Right kidney (tissue), 1 donor: Measurements from ENCODE around the gene LRRTM4.

Source experiments
- DNase-seq: peaks from one replicate; pipeline ENCODE4 v3.0.0-alpha.2; 2016

The LRRTM4 gene

DNA sequence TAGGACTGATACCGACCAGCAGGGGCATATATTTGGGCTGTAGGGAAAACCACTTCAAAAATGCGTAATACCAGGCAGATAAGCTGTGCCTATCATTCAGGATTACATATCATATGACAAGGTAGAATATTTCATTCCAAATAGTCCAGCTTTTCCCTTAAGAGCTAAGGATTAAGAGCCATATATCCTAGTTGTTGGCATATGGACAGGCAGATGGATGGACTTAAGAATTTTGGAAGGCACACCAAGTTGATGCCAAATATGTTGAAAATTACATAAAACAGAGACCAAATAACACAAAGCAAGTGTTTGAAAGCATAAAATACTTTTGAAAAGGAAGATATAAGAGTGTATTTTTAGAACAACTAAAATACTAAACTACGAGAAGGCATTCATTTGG is 52.1 kb downstream of the LRRTM4 start:
- no peak for DNase-seq

- no peak for DNase-seq
These were observed 53.1 kb downstream of the LRRTM4 start for GRCh38 chr2:77469106-77469505.

GRCh38 chr2:77459840-77460239 is 62.3 kb downstream of the LRRTM4 start:
- DNase-seq = no peak

- no peak for DNase-seq
These were observed 64.0 kb downstream of the LRRTM4 start for GRCh38 chr2:77458216-77458615.

DNA sequence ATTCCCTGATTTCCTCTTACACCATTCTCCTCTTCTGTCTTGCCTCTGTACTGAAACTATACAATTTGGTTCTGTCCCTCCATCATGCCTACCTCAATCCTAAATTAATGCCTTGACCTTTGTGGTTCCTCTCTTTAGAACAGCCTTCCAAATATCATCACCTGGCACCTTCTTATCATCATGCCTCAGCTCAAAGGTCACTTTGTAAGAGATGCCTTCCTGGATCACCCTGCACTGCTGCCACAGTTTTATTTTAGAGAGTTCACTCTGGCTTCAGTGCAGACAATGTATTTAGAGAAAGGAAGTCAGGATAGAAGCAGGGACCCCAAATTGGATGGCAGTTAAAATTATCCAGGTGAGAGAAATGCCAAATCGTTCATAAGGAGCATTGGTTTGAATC is 64.5 kb downstream of the LRRTM4 start:
- no peak for DNase-seq

DNA sequence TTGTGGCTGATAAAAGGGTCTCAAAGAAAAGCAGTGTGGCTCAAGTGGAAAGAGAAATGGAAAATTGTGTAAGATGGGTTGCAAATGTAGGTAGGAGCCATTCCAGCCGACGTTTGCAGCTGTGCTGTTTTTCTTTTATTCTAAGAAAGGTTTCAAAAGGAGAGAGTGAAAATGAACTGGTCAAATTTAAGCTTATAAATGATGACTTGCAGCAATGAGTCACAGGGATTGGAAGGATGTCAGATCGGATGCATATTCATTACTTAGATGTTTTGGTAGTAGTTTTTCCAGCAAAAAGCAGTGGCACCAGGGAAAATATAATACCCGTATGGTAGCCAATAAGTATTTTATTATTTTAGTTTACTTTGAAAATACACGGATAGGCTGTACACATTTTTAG is 79.1 kb downstream of the LRRTM4 start:
- DNase-seq = no peak

DNA sequence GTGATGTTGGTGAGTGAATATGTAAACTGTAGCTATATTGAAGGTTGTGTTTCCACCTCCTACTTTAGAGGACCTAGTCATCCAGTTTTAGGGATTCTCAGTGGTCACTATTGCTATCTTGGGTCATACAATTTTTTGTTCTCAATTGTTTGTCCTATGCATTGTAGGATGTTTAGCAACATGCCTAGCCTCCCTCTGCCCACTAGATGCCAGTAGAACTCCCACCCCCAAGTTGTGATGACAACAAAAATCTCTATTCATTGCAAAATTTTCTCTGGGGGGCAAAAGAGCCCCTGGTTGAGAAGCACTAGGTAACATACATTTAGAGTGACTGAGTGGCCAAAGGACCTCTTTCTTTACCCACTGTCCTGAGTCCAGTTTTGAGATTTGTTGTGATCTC is 87.3 kb downstream of the LRRTM4 start:
- no peak for DNase-seq

GRCh38 chr2:77428946-77429345 is 93.2 kb downstream of the LRRTM4 start:
- DNase-seq = no peak

DNA sequence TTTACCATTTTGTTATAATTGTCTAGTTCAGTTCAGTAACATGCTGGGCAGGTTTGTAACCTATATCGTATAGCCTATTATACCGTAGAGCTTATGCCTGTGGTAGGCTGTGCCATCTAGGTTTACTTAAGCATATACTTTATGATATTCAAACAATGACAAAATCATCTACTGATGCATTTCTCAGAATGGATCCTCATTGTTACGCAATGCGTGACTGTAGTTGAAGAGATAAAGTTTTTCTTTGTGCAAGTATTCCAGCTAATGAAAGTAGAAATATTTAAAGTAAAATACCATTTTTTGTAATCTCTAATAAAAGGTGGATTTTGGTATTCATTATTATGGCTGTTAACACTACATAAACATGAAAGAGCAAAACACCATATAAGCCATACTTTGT is 100.2 kb downstream of the LRRTM4 start:
- no peak for DNase-seq

DNA sequence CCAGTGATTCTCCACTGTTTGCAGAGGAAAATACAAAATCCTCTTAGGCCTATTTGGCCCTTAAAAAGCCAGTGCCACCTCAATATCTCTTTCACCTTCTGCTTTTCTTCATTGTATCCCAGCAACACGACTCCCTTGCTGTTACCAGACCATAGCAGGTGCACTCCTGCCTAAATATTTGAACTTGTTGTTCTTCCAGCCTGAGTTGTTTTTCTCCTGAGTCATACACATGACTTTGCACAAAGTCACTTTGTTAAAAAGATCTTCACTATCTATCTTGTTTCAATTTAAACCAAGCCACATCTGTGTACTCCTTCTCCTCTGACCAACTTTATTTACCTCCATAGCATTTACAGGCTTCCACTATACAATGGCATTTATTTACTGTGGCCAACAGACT is 103.6 kb downstream of the LRRTM4 start:
- DNase-seq = no peak

DNA sequence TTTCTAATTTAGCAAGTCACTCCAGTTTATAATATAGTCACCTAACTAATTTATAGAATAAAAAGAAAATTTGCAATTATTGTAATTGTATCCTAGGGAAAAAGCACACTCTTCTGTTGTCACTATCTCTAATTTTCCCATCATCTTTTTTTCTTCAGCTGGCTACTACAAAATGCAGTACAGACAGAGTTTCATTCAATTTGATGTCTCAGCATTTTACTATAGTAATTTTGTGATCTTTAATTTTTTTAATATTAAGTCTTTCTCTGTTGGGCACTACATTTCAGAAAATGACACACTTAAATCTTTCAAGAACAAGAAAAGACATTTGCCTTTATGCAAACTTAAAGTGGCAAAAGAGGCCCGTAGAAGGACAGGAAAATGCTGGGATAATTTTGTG is 118.0 kb downstream of the LRRTM4 start:
- DNase-seq = no peak

DNA sequence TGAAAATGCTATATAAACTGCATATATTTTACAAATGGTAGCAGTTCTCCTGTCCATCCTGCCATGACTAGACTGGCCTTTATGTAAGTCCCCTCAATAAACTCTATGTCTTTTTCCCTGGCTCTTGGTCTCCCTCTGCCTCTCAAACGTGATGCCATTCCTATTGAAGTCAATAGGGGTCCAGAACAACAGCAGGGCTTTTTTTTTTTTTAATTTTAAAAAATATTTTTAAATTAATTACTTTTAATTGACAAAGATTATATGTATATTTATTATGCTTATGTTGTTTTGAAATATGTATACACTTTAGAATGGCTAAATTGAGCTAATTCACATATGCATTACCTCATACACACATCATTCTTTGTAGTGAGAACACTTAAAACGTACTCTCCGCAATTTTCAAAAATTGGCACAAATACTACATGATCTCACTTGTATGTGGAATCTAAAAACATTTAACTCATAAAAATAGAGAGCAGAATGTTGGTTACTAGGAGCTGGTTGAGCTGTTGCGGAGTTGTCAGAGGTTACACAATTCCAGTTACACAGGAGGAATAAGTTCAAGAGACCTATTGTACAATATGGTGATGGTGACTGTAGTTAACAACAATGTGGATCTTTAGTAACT is 123.1 kb downstream of the LRRTM4 start:
- no peak for DNase-seq

- no peak for DNase-seq
These were observed 124.4 kb downstream of the LRRTM4 start for GRCh38 chr2:77397763-77398162.

DNA sequence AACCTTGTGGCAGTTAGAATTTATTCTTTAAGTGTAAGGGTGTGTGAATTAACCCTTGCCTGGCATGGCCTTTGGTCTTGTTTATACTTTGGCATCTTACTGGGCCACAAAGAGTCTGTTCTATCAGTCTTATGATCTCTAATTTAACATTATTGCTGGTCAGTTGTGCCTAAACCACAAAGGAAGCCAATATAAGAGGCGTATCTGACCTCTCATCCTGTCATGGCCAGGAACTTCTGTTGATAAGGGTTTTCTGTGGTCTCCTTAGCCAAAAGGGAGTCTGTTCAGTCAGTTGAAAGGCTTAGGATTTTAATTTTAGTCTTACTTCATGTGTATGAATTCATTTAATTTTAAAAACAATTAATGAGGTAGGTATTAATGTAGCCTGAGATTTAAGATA is 127.2 kb downstream of the LRRTM4 start:
- DNase-seq = no peak

- no peak for DNase-seq
These were observed 131.1 kb downstream of the LRRTM4 start for GRCh38 chr2:77391119-77391518.

- DNase-seq = no peak
These were observed 134.9 kb downstream of the LRRTM4 start for GRCh38 chr2:77387324-77387723.

DNA sequence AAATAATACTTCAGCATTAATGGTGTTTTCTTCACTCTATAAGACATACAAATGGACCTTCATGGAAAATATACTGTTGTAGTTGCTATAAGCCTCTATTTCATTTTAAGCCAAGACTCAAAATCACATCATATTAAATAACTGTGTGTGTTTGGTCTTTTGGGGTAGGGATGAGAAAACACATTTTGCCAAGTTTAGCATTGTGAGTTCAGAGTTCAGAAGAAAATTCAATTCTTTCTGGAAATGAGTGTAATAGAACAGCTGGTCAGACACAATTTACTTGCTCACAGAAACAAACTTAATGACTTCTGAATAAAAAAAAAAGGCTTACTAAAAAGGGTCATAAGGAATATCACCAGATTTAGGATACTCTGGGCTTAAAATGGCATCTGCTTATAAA is 149.5 kb downstream of the LRRTM4 start:
- DNase-seq = no peak

DNA sequence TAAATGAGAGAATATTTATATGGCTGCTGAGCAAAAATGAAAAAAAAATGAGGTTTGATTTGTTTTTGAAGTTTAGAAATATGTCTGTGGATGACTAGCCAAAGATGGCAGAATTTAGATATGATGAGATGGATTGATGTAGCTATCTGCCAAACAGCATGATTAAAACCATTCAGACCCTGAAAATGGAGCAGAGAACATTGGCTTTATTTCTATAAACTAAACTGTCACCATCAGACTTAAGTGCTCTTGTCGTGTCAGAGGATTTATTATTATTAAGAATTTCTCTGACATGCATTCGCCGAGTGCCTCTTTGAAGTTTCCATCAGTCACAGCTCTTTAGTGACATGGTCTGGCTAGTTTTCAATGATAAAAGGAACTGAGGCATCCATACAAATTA is 151.7 kb downstream of the LRRTM4 start:
- DNase-seq = no peak

- DNase-seq = no peak
These were observed 158.9 kb downstream of the LRRTM4 start for GRCh38 chr2:77363277-77363676.

- no peak for DNase-seq
These were observed 173.4 kb downstream of the LRRTM4 start for GRCh38 chr2:77348821-77349220.

DNA sequence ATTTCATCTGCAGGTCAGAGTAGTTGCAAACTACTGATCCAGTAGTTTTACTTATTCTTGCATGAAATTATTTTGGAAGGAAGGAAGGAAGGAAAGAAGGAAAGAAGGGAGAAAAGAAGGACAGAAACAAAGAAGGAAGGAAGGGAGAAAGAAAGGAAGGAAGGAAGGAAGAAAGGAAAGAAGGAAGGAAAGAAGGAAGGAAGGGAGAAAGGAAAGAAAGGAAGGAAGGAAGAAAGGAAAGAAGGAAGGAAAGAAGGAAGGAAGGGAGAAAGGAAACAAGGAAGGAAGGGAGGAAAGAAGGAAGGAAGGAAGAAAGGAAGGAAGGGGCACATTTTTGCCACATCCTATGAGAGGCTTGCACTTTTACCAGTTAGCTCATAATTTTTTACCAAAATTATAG is 186.2 kb downstream of the LRRTM4 start:
- DNase-seq = no peak

GRCh38 chr2:77328134-77328931 is 193.8 kb downstream of the LRRTM4 start:
- DNase-seq = no peak

DNA sequence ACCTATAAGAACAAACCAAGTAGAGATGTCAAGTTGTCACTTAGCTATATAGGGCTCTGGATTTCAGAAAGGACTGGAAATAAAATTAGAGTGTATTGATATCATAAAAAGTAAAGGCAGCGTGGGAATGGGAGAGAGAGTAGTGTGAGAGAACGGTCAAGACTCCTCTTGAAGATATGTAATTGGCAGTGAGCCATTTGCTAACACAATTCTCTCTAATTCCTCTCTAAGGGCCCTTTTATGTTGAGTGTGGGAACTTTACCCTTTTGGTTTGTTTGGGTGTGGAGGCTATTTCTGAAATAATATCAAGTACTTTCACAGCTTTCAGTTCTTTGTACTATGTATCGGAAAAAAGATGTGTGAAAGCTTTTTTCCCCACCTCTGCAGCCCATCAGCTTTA is 196.8 kb downstream of the LRRTM4 start:
- DNase-seq = no peak

GRCh38 chr2:77322431-77322830 is 199.7 kb downstream of the LRRTM4 start:
- no peak for DNase-seq
